ENCODE measurements around the gene ADAMTS17. TPM values are rescaled to one million over a fixed set of nuclear protein-coding genes. Genes with fewer than 3 reads are reported as not detected.
A peak's percentile ranks its signal among the peaks of the same experiment; 100 is the strongest.

Gene ADAMTS17
- polyA plus RNA-seq, 10 donors = 3.6 to 8.1 (median 5.5) TPM

DNA sequence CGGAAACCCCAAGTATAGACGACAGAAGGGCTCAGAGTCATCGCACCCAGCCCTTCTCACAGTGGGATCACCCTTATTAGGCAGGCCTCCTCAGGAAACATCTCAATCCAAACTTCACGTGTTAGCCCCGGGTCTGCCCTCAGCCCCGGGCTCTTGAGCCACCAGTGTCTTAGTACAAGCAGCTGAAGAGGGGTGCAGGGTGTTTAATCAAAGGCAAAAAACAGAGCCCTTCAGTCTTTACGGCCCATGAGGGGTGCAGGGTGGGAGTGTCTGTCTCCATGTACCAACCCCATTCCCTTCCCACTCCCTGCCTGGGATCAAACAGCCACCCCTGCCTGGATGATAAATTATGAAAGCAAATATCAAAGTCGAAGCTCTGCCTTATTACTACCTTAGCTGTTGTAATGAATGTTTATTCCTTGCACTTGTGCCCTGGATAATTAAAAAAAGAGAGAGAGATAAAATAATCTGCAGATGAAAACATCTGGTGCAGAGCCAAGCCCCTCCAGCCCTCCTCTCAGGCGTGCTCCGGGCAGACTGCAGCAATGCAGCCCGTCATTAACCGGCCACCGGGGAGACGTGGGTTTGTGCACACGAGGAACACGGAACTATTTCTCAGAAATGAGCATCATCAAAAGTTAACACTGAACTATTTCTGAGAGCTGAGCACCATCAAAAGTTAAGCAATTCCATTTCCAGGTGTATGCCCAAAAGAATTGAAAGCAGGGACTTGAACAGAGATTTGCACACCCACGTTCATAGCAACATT, 64.5 kb downstream of the ADAMTS17 start:
- no peak for DNase-seq

- DNase-seq = peak in 1 of 3 donors; percentile 40
Observed at GRCh38 chr15:100276506-100276905, 65.3 kb downstream of the ADAMTS17 start.

- no peak for DNase-seq
Observed at GRCh38 chr15:100275641-100276040, 66.1 kb downstream of the ADAMTS17 start.

DNA sequence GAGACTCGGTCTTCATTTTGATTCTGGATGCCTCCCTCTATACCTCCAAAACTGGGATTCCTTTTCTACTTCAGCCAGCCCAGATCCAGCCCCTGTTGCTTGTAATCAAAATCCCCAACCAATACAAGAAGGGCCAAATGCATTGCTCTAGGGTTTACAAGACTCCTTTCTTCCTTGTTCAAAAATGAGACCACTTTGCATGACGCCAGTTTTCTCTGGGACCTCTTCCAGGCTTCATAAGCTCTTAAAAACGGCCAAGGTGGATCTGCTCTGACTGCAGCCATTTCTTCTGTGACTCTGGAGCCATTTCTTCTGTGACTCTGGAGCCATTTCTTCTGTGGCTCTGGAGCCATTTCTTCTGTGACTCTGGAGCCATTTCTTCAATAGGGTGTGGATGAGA, 71.9 kb downstream of the ADAMTS17 start:
- DNase-seq = no peak

GRCh38 chr15:100266166-100266565, 75.6 kb downstream of the ADAMTS17 start:
- no peak for DNase-seq

DNA sequence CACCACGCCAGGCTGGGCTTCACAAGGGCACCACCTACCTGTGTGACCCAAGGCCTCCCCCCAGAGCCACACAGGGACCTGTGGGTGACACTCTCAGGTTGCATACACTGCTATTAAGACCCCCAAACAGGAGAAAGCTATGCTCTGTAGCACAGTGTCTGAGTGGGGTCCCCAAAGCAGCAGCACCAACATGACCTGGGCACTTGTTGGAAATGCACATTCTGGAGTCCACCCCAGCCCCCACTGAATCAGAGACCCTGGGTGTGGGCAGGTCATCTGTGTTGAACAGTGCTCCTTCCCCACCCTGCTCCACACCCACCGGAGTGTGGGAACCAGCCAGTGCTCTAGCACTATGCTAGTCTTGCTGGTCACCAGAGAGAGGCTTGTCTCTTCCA, 76.1 kb downstream of the ADAMTS17 start:
- DNase-seq = no peak

- peak in 2 of 3 donors; percentile 33 to 68 for DNase-seq
Observed at GRCh38 chr15:100264994-100265640, 76.7 kb downstream of the ADAMTS17 start.

- DNase-seq = no peak
Observed at GRCh38 chr15:100263721-100264455, 77.9 kb downstream of the ADAMTS17 start.

DNA sequence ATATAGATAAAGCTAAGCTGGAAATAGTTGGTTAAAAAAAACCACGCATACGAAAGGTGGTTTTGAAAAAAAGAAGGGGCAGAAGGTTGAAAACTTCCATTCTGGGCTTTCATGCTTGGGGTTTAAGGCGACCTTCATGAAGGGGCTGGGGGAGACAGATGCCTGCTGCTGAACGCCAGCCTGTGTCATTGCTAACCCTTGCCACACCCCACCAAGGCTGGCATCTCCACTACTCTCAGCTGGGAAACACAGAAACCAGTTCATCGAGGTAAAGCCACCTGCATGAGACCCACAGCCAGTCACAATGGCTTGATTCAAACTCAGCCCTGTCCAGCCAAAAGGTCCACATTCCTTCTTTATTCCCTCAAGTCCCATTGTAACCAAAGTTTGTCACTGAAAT, 78.7 kb downstream of the ADAMTS17 start:
- DNase-seq = no peak

- DNase-seq = no peak
Observed at GRCh38 chr15:100261302-100262240, 80.2 kb downstream of the ADAMTS17 start.

DNA sequence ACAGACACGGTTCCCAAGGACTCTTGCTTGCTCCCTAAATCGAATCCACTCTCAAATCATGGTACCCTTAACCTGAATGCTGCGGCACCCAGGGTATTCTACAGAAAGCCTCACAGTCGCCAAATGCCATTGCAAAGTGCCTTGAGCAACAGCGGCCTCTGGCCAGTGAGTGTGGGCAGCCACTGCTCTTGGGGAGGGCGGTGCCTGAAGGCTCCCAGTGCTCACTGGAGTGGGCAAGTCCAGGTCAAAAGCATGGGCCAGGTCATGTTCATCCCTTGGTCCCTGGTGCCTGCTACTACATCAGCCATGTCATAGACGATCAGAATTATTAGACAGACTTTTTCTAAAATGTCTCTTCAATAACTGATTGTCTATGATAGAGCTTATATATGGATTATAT, 82.5 kb downstream of the ADAMTS17 start:
- no peak for DNase-seq

DNA sequence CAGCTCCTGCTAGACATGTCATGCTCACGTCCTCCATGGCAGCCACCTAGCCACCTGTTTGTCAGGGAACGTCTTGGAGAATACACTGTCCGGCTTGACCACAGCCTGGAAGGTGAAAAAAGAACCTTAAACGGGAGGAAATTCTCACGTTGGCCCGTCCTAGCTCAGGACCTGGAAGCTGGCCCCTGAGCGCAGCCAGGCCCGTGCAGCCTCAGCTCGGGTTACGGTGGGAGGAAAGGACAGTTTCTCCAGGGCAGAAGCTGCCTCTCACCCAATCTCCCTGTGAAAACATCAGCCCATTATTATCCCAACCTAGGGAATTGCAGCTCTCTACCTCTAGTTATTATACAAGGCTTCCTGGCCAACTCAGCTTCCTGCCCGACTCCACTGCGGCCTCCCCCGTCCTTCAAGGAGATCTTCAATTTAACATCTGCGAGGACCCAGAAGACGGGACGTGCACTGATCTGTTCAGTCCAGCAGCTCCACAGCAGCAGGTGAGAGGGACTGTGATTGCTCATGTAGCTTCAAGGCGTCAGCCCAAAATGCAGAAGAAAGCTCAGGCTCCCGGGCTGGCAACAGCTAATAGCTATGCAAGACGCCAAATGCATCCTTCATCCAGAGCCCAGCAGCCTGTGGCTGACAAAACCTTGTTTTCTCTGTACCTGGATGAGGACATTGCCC, 84.7 kb downstream of the ADAMTS17 start:
- DNase-seq = no peak

GRCh38 chr15:100256101-100256969, 85.4 kb downstream of the ADAMTS17 start:
- no peak for DNase-seq

- DNase-seq = no peak
Observed at GRCh38 chr15:100255644-100256043, 86.1 kb downstream of the ADAMTS17 start.

DNA sequence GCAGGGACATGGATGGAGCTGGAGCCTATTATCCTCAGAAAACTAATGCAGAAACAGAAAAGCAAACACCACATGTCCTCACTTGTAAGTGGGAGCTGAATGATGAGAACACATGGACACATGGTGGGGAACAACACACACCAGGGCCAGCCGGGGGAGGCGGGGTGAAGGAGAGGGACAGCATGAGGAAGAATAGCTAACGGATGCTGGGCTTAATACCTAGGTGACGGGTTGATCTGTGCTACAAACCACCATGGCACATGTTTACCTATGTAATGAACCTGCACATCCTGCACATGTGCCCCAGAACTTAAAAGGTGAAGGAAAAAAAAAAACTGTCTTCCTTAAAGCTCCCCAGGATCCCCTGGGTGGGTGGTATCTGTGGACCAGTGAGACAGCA, 87.1 kb downstream of the ADAMTS17 start:
- no peak for DNase-seq

- peak; percentile 45 to 80 (median 51) for DNase-seq
Observed at GRCh38 chr15:100254285-100254684, 87.5 kb downstream of the ADAMTS17 start.

GRCh38 chr15:100253640-100254039, 88.1 kb downstream of the ADAMTS17 start:
- DNase-seq = no peak

DNA sequence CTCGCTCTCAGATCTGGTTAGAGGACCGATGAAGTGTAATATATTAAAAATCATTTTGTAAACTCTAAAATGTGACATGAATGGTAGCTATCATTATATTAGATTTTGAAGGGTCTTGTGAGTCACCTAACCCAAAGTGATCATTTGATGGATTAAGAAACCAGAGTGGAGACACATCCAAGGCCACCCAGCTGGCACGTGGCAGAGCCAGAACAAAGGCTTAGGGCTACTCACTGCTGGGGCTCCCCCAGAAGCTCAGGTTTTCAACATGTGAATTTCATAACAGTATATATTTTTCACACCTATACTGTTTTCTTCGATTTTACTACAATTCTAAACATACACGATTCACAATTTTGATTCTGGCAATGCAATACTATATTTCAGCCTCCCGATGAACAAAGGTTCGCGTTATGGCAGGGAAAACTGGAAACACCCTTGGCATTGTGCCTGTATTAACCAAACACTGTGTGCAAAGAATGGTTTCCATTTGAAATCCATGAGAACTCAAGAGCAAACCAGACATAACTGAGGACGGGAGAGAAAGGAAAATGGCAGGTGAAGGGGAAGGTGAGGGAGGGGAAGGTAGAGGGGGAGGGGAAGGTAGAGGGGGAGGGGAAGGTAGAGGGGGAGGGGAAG, 88.9 kb downstream of the ADAMTS17 start:
- DNase-seq = no peak

DNA sequence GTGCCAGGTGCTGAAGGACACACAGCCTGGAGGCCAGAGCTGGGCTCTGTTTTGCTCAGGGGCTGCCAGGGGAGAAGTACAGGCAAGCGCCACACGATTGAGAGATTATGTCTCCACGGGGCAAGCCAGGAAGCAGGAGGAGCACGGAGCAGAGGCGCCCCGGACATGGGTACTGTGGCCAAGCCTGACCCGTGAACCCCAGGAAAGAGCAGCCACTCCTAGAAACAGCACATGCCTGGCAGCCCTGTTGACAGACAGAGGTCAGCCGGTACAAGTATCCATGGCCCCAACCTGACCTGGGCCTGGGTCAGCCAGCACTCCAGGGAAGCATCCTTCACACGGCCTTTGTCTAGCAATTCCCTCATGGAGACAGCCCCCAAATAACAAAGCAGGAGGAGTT, 89.4 kb downstream of the ADAMTS17 start:
- DNase-seq = no peak
